K562 (cell line): ENCODE results near the gene NRXN3. TPM values are rescaled to one million over a fixed set of nuclear protein-coding genes. Genes with fewer than 3 reads are reported as not detected.
A peak's percentile ranks its signal among the peaks of the same experiment; 100 is the strongest.

Experiments
- ATAC-seq: fragments of 200-7000 bp; cut with Tn5 transposase; 3 replicates; pipeline ENCODE4 v1.9.1; 2020; ENCODE audit warnings: moderate library complexity
- BruUV-seq: library from RNA; stranded (reverse); fragments of 400-500 nt; replicated peaks from 2 replicates; lab custom pipeline; 2021; lab: Mats Ljungman, UMichigan
- CTCF ChIA-PET: fragments of 300-600 bp; formaldehyde crosslinking; extraction: SDS; loops from one replicate; lab custom pipeline; 2021; ENCODE audit warnings: low intra/inter-chr PET ratio; lab: Yijun Ruan, JAX
- POLR2A ChIA-PET: fragments of 300-600, 350-650 bp; sonication (Branson Sonifier 250); formaldehyde crosslinking; extraction: SDS; loops from one replicate; lab custom pipeline; 2021; ENCODE audit warnings: antibody characterized with exemption, inconsistent platforms; lab: Yijun Ruan, JAX
- DNase-seq, 4 experiments: peaks; one replicate each; pipeline versions ENCODE4 v3.0.0 to v3.0.0-alpha.2; 2011 to 2018; ENCODE audit warnings: low spot score in 3 of 4, mixed read lengths in 3 of 4; ENCODE audit errors: extremely low read depth in 1 of 4
- FAIRE-seq: peaks from 2 replicates; lab custom pipeline; 2011; peaks lifted over from hg19 to GRCh38; lab: Jason Lieb, UNC
- H2AFZ ChIP-seq: 2 replicates; pipeline ENCODE4 v1.6.0; 2011; ENCODE audit warnings: low read depth, low read length, control low read depth, inconsistent platforms
- H3K27ac ChIP-seq: fragments of 200-600 bp; 3 replicates; pipeline ENCODE4 v1.8.0; 2011; ENCODE audit warnings: low read depth, mild to moderate bottlenecking, control low read depth, inconsistent platforms, low read length, moderate library complexity, mixed read lengths; ENCODE audit errors: extremely low read depth
- H3K27me3 ChIP-seq, 2 experiments: fragments of 300-600 bp in 1 of 2; 2 replicates in 1 of 2; 3 replicates in 1 of 2; pipeline versions ENCODE4 v1.6.0 to v1.8.0; 2011; ENCODE audit warnings: inconsistent platforms in 2 of 2, low read length in 2 of 2, mild to moderate bottlenecking in 1 of 2, mixed read lengths in 1 of 2, moderate library complexity in 1 of 2; ENCODE audit not compliant: control insufficient read depth in 2 of 2, insufficient read depth in 2 of 2
- H3K36me3 ChIP-seq: fragments of 300-600 bp; 3 replicates; pipeline ENCODE4 v1.8.0; 2011; ENCODE audit warnings: mild to moderate bottlenecking, low read length, inconsistent platforms; ENCODE audit not compliant: control insufficient read depth, insufficient read depth
- H3K4me1 ChIP-seq, 2 experiments: fragments of 200-600 bp in 1 of 2; replicated peaks in 1 of 2; 2 replicates in 1 of 2; 3 replicates in 1 of 2; pipeline versions ENCODE4 v1.5.1 to v1.8.0; 2011; ENCODE audit warnings: inconsistent platforms in 2 of 2, low read length in 2 of 2, mild to moderate bottlenecking in 1 of 2, mixed read lengths in 1 of 2, moderate library complexity in 1 of 2; ENCODE audit not compliant: control insufficient read depth in 2 of 2, insufficient read depth in 2 of 2
- H3K4me2 ChIP-seq: 2 replicates; pipeline ENCODE4 v1.6.1; 2011; ENCODE audit warnings: low read length, control low read depth, inconsistent platforms, mixed read lengths; ENCODE audit not compliant: insufficient read depth
- H3K4me3 ChIP-seq: fragments of 200-600 bp; sonication (generic), shearing (Covaris generic); 2 replicates; pipeline ENCODE4 v1.5.1; 2016; ENCODE audit warnings: control low read depth, inconsistent platforms
- H3K79me2 ChIP-seq: fragments of 200-600 bp; 3 replicates; pipeline ENCODE4 v1.8.0; 2011; ENCODE audit warnings: low read length, inconsistent platforms; ENCODE audit not compliant: control insufficient read depth, insufficient read depth
- H3K9ac ChIP-seq, 2 experiments: 2 replicates each; pipeline versions ENCODE4 v1.6.0 to v1.6.1; 2011; ENCODE audit warnings: low read depth in 2 of 2, low read length in 2 of 2, control low read depth in 1 of 2, inconsistent platforms in 1 of 2, mild to moderate bottlenecking in 1 of 2, mixed read lengths in 1 of 2; ENCODE audit not compliant: insufficient read depth in 1 of 2
- H3K9me1 ChIP-seq: one replicate; pipeline ENCODE4 v1.6.0; 2011; ENCODE audit warnings: inconsistent platforms, mild to moderate bottlenecking, low read length, moderate library complexity; ENCODE audit not compliant: control insufficient read depth, insufficient read depth
- H3K9me3 ChIP-seq: replicated peaks from 2 replicates; pipeline ENCODE4 v1.5.1; 2011; ENCODE audit warnings: low read depth, low read length, inconsistent platforms; ENCODE audit not compliant: control insufficient read depth, insufficient read depth
- H4K20me1 ChIP-seq: replicated peaks from 2 replicates; pipeline ENCODE4 v1.6.1; 2011; ENCODE audit warnings: low read length, inconsistent platforms, mixed read lengths; ENCODE audit not compliant: control insufficient read depth, insufficient read depth
- CTCF ChIP-seq, 3 experiments: IDR thresholded peaks in 2 of 3; conservative IDR thresholded peaks in 1 of 3; 2 replicates each; pipeline ENCODE4 v1.5.1; 2011 to 2012; ENCODE audit warnings: low read length in 3 of 3, mild to moderate bottlenecking in 3 of 3, control low read depth in 2 of 3, improper control_type of control experiment in 1 of 3, inconsistent platforms in 1 of 3, low read depth in 1 of 3, mixed read lengths in 1 of 3, moderate library complexity in 1 of 3; ENCODE audit not compliant: insufficient read depth in 2 of 3
- ETV6 ChIP-seq, 3 experiments: fragments of 150-350 bp in 1 of 3; sonication (generic) in 1 of 3; formaldehyde crosslinking in 1 of 3; IDR thresholded peaks; 2 replicates each; pipeline versions ENCODE4 v1.6.1 to v1.8.0; 2014 to 2022; ENCODE audit warnings: borderline replicate concordance in 2 of 3, low read depth in 2 of 3, antibody characterized with exemption in 1 of 3, low read length in 1 of 3, mild to moderate bottlenecking in 1 of 3, missing genetic modification reagents in 1 of 3
- PTRF ChIP-seq: fragments of 450-650 bp; IDR thresholded peaks from 2 replicates; pipeline ENCODE4 v1.6.1; 2016; ENCODE audit warnings: mild to moderate bottlenecking, missing genetic modification characterization, missing compliant biosample characterization
- RAD21 ChIP-seq, 2 experiments: fragments of 250-450 bp in 1 of 2; fragments of 450-650 bp in 1 of 2; sonication (Bioruptor Pico) in 1 of 2; formaldehyde crosslinking in 1 of 2; IDR thresholded peaks in 1 of 2; conservative IDR thresholded peaks in 1 of 2; 2 replicates each; pipeline versions ENCODE4 v1.4.0 to v1.8.0; 2020 to 2022; ENCODE audit warnings: mild to moderate bottlenecking in 2 of 2, moderate library complexity in 1 of 2
- SMC3 ChIP-seq: conservative IDR thresholded peaks from 2 replicates; pipeline ENCODE4 v1.6.1; 2011; ENCODE audit warnings: low read depth, low read length, improper control_type of control experiment; ENCODE audit not compliant: insufficient read depth
- WGBS: fragments of 100-300 bp; shearing (Covaris generic); methylation state at CpG from one replicate; pipeline ENCODE4 v1.1.6; 2016; ENCODE audit warnings: low coverage, mixed read lengths; ENCODE audit not compliant: insufficient coverage; ENCODE audit errors: missing lambda C conversion rate; 5-methylcytosine and 5-hydroxymethylcytosine counted together
- in situ Hi-C: fragments of 300-500 bp; cut with MboI; formaldehyde crosslinking; loops from 4 replicates; pipeline ENCODE4 v1.15.0; 2018; ENCODE audit warnings: inconsistent platforms, mixed read lengths
- intact Hi-C: fragments of 100-400 bp; cut with micrococcal nuclease; formaldehyde crosslinking; loops from 2 replicates; pipeline ENCODE4 v1.14.2; 2022
- polyA plus RNA-seq, 8 experiments: library from polyadenylated mRNA; depleted of rRNA in 4 of 8; stranded (reverse) in 5 of 8; unstranded in 3 of 8; fragments of >200 nt; fragmentation: Nextera tagmentation in 2 of 8; fragmentation: Illumina TruSeq in 1 of 8; extraction: Ambion mirVana in 2 of 8; extraction: Trizol in 1 of 8; gene quantifications; 2 replicates each; pipeline versions ENCODE4 v1.2.1 to v1.2.3, GENCODE V29; 2011 to 2014; ENCODE audit warnings: inconsistent platforms in 1 of 8, missing spikeins in 1 of 8
- total RNA-seq, 7 experiments: library from RNA; depleted of rRNA in 6 of 7; stranded (reverse); fragments of >200 nt in 6 of 7; fragmentation: Illumina TruSeq in 2 of 7; extraction: Trizol in 2 of 7; gene quantifications; 2 replicates each; pipeline versions ENCODE4 v1.2.1 to v1.2.3, GENCODE V29; 2011 to 2021; ENCODE audit warnings: low replicate concordance in 1 of 7

NRXN3 gene
- total and polyA plus RNA-seq, 9 of the 15 experiments (the other 6 are each of a cell fraction or from before 2014, with no cell fraction given), result 0.09 TPM; not detected in 8

DNA sequence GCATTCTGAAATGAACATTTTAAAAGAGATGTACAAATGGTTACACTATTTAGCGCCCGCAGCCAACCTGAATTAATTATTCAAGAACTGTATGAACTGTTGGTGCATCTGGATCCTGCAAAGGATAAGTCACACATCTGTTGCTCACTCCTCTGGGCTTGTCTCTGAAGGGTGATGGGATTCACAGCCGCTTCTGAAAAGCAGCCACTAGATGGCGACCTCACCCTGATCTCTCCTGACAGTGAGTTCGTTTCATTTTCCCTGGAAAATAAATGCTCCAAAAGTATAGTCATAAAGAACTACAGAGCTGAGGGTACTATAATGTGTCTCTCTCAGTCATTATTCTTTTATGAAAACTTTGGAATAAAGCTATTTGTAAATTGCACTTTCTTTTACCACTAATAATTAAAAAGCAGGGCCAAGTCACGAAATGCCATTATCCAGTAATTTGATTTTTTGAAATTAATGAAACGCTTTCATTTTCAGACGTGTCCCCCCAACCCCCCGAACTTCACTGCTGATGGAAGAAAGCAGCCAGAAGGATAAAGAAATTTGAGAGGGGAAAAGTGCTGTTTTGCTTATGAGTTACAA is 789.6 kb downstream of the NRXN3 start:
- no peak overlapping the region for H2AFZ ChIP-seq
- no peak overlapping the region for H3K4me2 ChIP-seq
- TF ChIP-seq CTCF (IDR thresholded peaks at IDR 0.05 in 2 of 3, conservative IDR thresholded peaks at IDR 0.05 in 1 of 3; ENCODE audit: insufficient read depth in 2 of 3, low read depth in 1 of 3, low read length in 3 of 3), result peak; percentile 32 to 58 (median 53); a peak in 5 of 6 replicates
- no peak for TF ChIP-seq PTRF
- TF ChIP-seq SMC3, result 0 out of 2 replicates have a peak, but pooled peaks have one; percentile 21
- peak in 1 of 2 experiments; percentile 54; a peak in 3 of 4 replicates for TF ChIP-seq RAD21 (CRISPR knock-in tag; conservative IDR thresholded peaks at IDR 0.05 in 1 of 2, IDR thresholded peaks at IDR 0.05 in 1 of 2)
- no peak for TF ChIP-seq ETV6 (IDR thresholded peaks at IDR 0.05; ENCODE audit: borderline replicate concordance in 1 of 2, low read depth in 2 of 2, low read length in 1 of 2)
- no peak for TF ChIP-seq ETV6 (CRISPR knock-in tag; IDR thresholded peaks at IDR 0.05; ENCODE audit: borderline replicate concordance)
- TF ChIP-seq, all 486 proteins: peak for 3

More for the DNA sequence above, 789.6 kb downstream of the NRXN3 start:
- ATAC-seq (peak; percentile 64; the same call in 2 of the 3 replicates), DNase-seq (peak; percentile 28 to 54 (median 34)), FAIRE-seq (no peak)
- in situ Hi-C loops, result loop anchor here (25.0 kb wide), 1 partner anchor 1878 kb away; no protein-coding TSS in a partner anchor
- Histone ChIP-seq H4K20me1 (no peaks in the 10 kb centered on the region), H3K4me1 (no peaks in the 10 kb centered on the region), H3K27me3 (no peaks in the 10 kb centered on the region), H3K9me1 (no peaks in the 10 kb centered on the region), H3K4me3 (no peak overlapping the region), H3K9ac (no peak overlapping the region), H3K9me3 (no peaks in the 10 kb centered on the region), H3K79me2 (no peaks in the 10 kb centered on the region), H3K36me3 (no peaks in the 10 kb centered on the region), H3K27ac (no peak overlapping the region)
- ChIA-PET POLR2A (no interaction called here), CTCF (no interaction called here)
- BruUV-seq, result no TSS peak
- WGBS, result 2% methylated on average over 9 of the region's 9 CpGs
- intact Hi-C loops, result no loop called here
